H1 (cell line): Measurements from ENCODE around the gene MDFI. TPM values are rescaled to one million over a fixed set of nuclear protein-coding genes. Genes with fewer than 3 reads are reported as not detected.

Experiments used
- CTCF ChIA-PET: fragments of 300-600 bp; sonication (Branson Sonifier 250); formaldehyde crosslinking; loops from one replicate; lab custom pipeline; 2021; ENCODE audit not compliant: partially characterized antibody; lab: Charles Lee
- POLR2A ChIA-PET: fragments of 300-600 bp; sonication (Branson Sonifier 250); formaldehyde crosslinking; loops from one replicate; lab custom pipeline; 2021; ENCODE audit warnings: inconsistent platforms; ENCODE audit not compliant: partially characterized antibody; lab: Charles Lee
- DNase-seq, 2 experiments: peaks; one replicate each; pipeline versions ENCODE4 v3.0.0 to v3.0.0-alpha.2; 2010 to 2022; ENCODE audit warnings: low spot score in 2 of 2, low read depth in 1 of 2, mixed read lengths in 1 of 2
- FAIRE-seq: peaks from 2 replicates; lab custom pipeline; 2011; peaks lifted over from hg19 to GRCh38; lab: Jason Lieb, UNC
- H2AFZ ChIP-seq: 2 replicates; pipeline ENCODE4 v1.8.1; 2012; ENCODE audit warnings: low read length, inconsistent platforms
- H2AK5ac ChIP-seq: 2 replicates; pipeline ENCODE4 v1.6.1; 2013; ENCODE audit warnings: low read depth, low read length
- H2BK120ac ChIP-seq: replicated peaks from 2 replicates; pipeline ENCODE3; 2013; ENCODE audit warnings: low read depth, low read length, inconsistent platforms
- H2BK12ac ChIP-seq: 2 replicates; pipeline ENCODE4 v1.6.1; 2013; ENCODE audit warnings: low read depth, low read length
- H2BK15ac ChIP-seq: 2 replicates; pipeline ENCODE4 v1.6.1; 2013; ENCODE audit warnings: low read length
- H2BK20ac ChIP-seq: 2 replicates; pipeline ENCODE4 v1.6.1; 2013; ENCODE audit warnings: low read length
- H2BK5ac ChIP-seq: 2 replicates; pipeline ENCODE4 v1.6.1; 2013; ENCODE audit warnings: low read depth, low read length
- H3K14ac ChIP-seq: 2 replicates; pipeline ENCODE4 v1.6.1; 2013; ENCODE audit warnings: inconsistent platforms; ENCODE audit not compliant: insufficient read length
- H3K18ac ChIP-seq: 2 replicates; pipeline ENCODE4 v1.6.1; 2013; ENCODE audit warnings: low read length; ENCODE audit errors: extremely low read depth
- H3K23ac ChIP-seq: 2 replicates; pipeline ENCODE4 v1.6.1; 2013; ENCODE audit warnings: inconsistent platforms; ENCODE audit not compliant: insufficient read length
- H3K23me2 ChIP-seq: 2 replicates; pipeline ENCODE4 v1.6.1; 2013; ENCODE audit warnings: low read depth, low read length
- H3K27ac ChIP-seq: 2 replicates; pipeline ENCODE4 v1.6.1; 2011; ENCODE audit warnings: low read depth, low read length, inconsistent platforms
- H3K27me3 ChIP-seq, 4 experiments: replicated peaks in 1 of 4; 1 replicate in 1 of 4; 2 replicates in 3 of 4; pipeline versions ENCODE4 v1.6.1 to v1.8.1; 2011 to 2013; ENCODE audit warnings: low read length in 3 of 4, mild to moderate bottlenecking in 3 of 4, inconsistent platforms in 2 of 4, mixed read lengths in 2 of 4, moderate library complexity in 1 of 4; ENCODE audit not compliant: control insufficient read depth in 3 of 4, insufficient read depth in 3 of 4; ENCODE audit errors: extremely low read depth in 1 of 4
- H3K36me3 ChIP-seq, 4 experiments: 2 replicates each; pipeline versions ENCODE4 v1.6.1 to v1.8.1; 2011 to 2013; ENCODE audit warnings: mild to moderate bottlenecking in 4 of 4, low read length in 3 of 4, moderate library complexity in 2 of 4, control low read depth in 1 of 4, inconsistent platforms in 1 of 4; ENCODE audit not compliant: insufficient read depth in 4 of 4, control insufficient read depth in 2 of 4
- H3K4ac ChIP-seq: replicated peaks from 2 replicates; pipeline ENCODE3; 2013; ENCODE audit warnings: low read length, low read depth, mixed read lengths, inconsistent platforms; ENCODE audit not compliant: insufficient read length
- H3K4me1 ChIP-seq, 4 experiments: replicated peaks in 1 of 4; 1 replicate in 1 of 4; 2 replicates in 3 of 4; pipeline versions ENCODE4 v1.6.1 to v1.8.1; 2011 to 2013; ENCODE audit warnings: low read length in 3 of 4, inconsistent platforms in 2 of 4, mixed read lengths in 1 of 4; ENCODE audit not compliant: insufficient read depth in 4 of 4, control insufficient read depth in 3 of 4
- H3K4me2 ChIP-seq, 2 experiments: 2 replicates each; pipeline versions ENCODE4 v1.6.1 to v1.8.1; 2011 to 2013; ENCODE audit warnings: low read depth in 2 of 2, low read length in 2 of 2, control low read depth in 1 of 2, inconsistent platforms in 1 of 2, mild to moderate bottlenecking in 1 of 2; ENCODE audit not compliant: insufficient read depth in 1 of 2
- H3K4me3 ChIP-seq, 4 experiments: fragments of 200-600, 300-600 bp in 1 of 4; sonication (generic), shearing (Covaris generic), sonication (Bioruptor Twin) in 1 of 4; 2 replicates each; pipeline versions ENCODE4 v1.5.1 to v1.8.1; 2011 to 2016; ENCODE audit warnings: low read length in 4 of 4, low read depth in 3 of 4, control low read depth in 2 of 4, inconsistent platforms in 2 of 4, mild to moderate bottlenecking in 2 of 4, mixed read lengths in 1 of 4, moderate library complexity in 1 of 4; ENCODE audit not compliant: insufficient read depth in 2 of 4; ENCODE audit errors: extremely low read depth in 1 of 4
- H3K56ac ChIP-seq: replicated peaks from 2 replicates; pipeline ENCODE3; 2013; ENCODE audit warnings: low read depth, mild to moderate bottlenecking, mixed read lengths, low read length, inconsistent platforms; ENCODE audit not compliant: insufficient read length
- H3K79me1 ChIP-seq: 2 replicates; pipeline ENCODE4 v1.6.1; 2013; ENCODE audit warnings: low read depth, low read length, control low read depth
- H3K79me2 ChIP-seq, 2 experiments: 2 replicates each; pipeline versions ENCODE4 v1.6.1 to v1.8.1; 2012 to 2013; ENCODE audit warnings: low read length in 2 of 2, mild to moderate bottlenecking in 2 of 2, inconsistent platforms in 1 of 2; ENCODE audit not compliant: insufficient read depth in 2 of 2, control insufficient read depth in 1 of 2
- H3K9ac ChIP-seq, 4 experiments: replicated peaks in 1 of 4; 1 replicate in 1 of 4; 2 replicates in 3 of 4; pipeline versions ENCODE4 v1.6.1 to v1.8.1; 2011 to 2013; ENCODE audit warnings: low read depth in 3 of 4, low read length in 3 of 4, control low read depth in 2 of 4, mild to moderate bottlenecking in 2 of 4, moderate library complexity in 2 of 4, inconsistent platforms in 1 of 4; ENCODE audit errors: extremely low read depth in 1 of 4
- H3K9me3 ChIP-seq, 2 experiments: 2 replicates each; pipeline versions ENCODE4 v1.6.1 to v1.8.1; 2012 to 2013; ENCODE audit warnings: mild to moderate bottlenecking in 2 of 2, moderate library complexity in 2 of 2, control low read depth in 1 of 2, inconsistent platforms in 1 of 2, low read depth in 1 of 2, low read length in 1 of 2, mixed read lengths in 1 of 2; ENCODE audit not compliant: insufficient read depth in 2 of 2
- H4K20me1 ChIP-seq, 2 experiments: replicated peaks in 1 of 2; 2 replicates each; pipeline versions ENCODE3 to v1.8.1; 2011 to 2013; ENCODE audit warnings: inconsistent platforms in 2 of 2, low read length in 2 of 2, mild to moderate bottlenecking in 1 of 2; ENCODE audit not compliant: insufficient read depth in 2 of 2, control insufficient read depth in 1 of 2
- H4K5ac ChIP-seq: 2 replicates; pipeline ENCODE4 v1.6.1; 2013; ENCODE audit warnings: low read length, low read depth, mixed read lengths, inconsistent platforms; ENCODE audit not compliant: insufficient read length
- H4K8ac ChIP-seq: 2 replicates; pipeline ENCODE4 v1.8.0; 2013; ENCODE audit warnings: mild to moderate bottlenecking, moderate library complexity, low read length, inconsistent platforms; ENCODE audit not compliant: insufficient read depth; ENCODE audit errors: extremely low read depth
- H4K91ac ChIP-seq: replicated peaks from 2 replicates; pipeline ENCODE3; 2013; ENCODE audit warnings: low read length, mixed read lengths, inconsistent platforms; ENCODE audit not compliant: insufficient read length
- KDM4A ChIP-seq: IDR thresholded peaks from one replicate; pipeline ENCODE4 v1.7.1; 2012; ENCODE audit warnings: low read depth, mild to moderate bottlenecking, moderate library complexity, low read length, inconsistent platforms; ENCODE audit not compliant: severe bottlenecking
- WGBS, 2 experiments: shearing (Covaris generic) in 1 of 2; methylation state at CpG; one replicate each; pipeline versions ENCODE4 v1.1.6 to v1.1.7; 2013 to 2015; ENCODE audit warnings: low lambda C conversion rate in 2 of 2, mixed read lengths in 2 of 2, inconsistent platforms in 1 of 2, low coverage in 1 of 2, missing lambda C conversion rate in 1 of 2; ENCODE audit not compliant: insufficient replicate concordance in 2 of 2, insufficient coverage in 1 of 2, insufficient read length in 1 of 2; ENCODE audit errors: extremely low coverage in 1 of 2, missing lambda C conversion rate in 1 of 2; 5-methylcytosine and 5-hydroxymethylcytosine counted together
- polyA plus RNA-seq, 7 experiments: library from polyadenylated mRNA; depleted of rRNA in 3 of 7; stranded (reverse) in 5 of 7; unstranded in 2 of 7; fragments of >200 nt in 5 of 7; fragments of 200-250 nt in 2 of 7; gene quantifications; 1 replicate in 5 of 7; 2 replicates in 1 of 7; 4 replicates in 1 of 7; pipeline versions ENCODE4 v1.2.1 to v1.2.3, GENCODE V29; 2011 to 2013; ENCODE audit warnings: missing spikeins in 2 of 7, mixed read lengths in 2 of 7
- total RNA-seq: library from RNA; stranded (reverse); fragmentation: NEBNext Ultra II Directional; extraction: Animal tissue kit (Norgen Biotek cat#: 25700); gene quantifications from 2 replicates; pipeline ENCODE4 v1.2.1, GENCODE V29; 2021

MDFI gene
- total and polyA plus RNA-seq, 2 of the 8 experiments (the other 6 are each of a cell fraction or from before 2014, with no cell fraction given): 41.0 to 65.6 TPM

- H2BK15ac ChIP-seq: peak overlapping the region; percentile 63; the same call in 1 of the 2 replicates
- peaks cover 0 to under 1% (median 0%) of the 10 kb centered on the region in 4 experiments; a peak in 3 of 7 replicates for H3K27me3 ChIP-seq
- peaks cover under 1% of the 10 kb centered on the region; the same call in 1 of the 2 replicates for H3K23me2 ChIP-seq
- ChIA-PET POLR2A (interaction anchor here (0.6 to 1.4 kb wide), 3 partner anchors 27 to 516 kb away, joined by 3 read pairs; no protein-coding TSS in a partner anchor), CTCF (interaction anchor here (0.6 to 14.1 kb wide), 20 partner anchors 8 to 809 kb away, joined by 3 to 299 read pairs (median 4); no protein-coding TSS in a partner anchor)
- H3K4me3 ChIP-seq: no peak overlapping the region
- no peak overlapping the region for H2BK120ac ChIP-seq
- H3K4ac ChIP-seq: no peak overlapping the region
- H2AK5ac ChIP-seq: no peak overlapping the region
- H2BK12ac ChIP-seq: no peak overlapping the region; the same call in 1 of the 2 replicates
- no peak overlapping the region for H3K27ac ChIP-seq
- peaks cover 5 to 20% (median 8%) of the 10 kb centered on the region in 4 experiments; a peak in 6 of 7 replicates for H3K4me1 ChIP-seq
- H3K18ac ChIP-seq: no peak overlapping the region
- H3K36me3 ChIP-seq: no peaks in the 10 kb centered on the region
- 86% methylated on average over 5 of the region's 5 CpGs; no CpG with 5 or more reads in 1 of the 2 experiments for WGBS, 2 experiments
- H2BK20ac ChIP-seq: no peak overlapping the region
- no peak for DNase-seq
- H2BK5ac ChIP-seq: no peak overlapping the region
- H3K9me3 ChIP-seq: no peaks in the 10 kb centered on the region
- no peak for TF ChIP-seq KDM4A
- TF ChIP-seq, all 59 proteins: peak for 0
- no peak overlapping the region for H3K4me2 ChIP-seq
- H4K91ac ChIP-seq: no peak overlapping the region
- no peak overlapping the region for H3K14ac ChIP-seq
- no peaks in the 10 kb centered on the region for H3K79me2 ChIP-seq
- no peaks in the 10 kb centered on the region for H3K79me1 ChIP-seq
- FAIRE-seq: no peak
- H3K23ac ChIP-seq: no peak overlapping the region
- H4K5ac ChIP-seq: no peak overlapping the region
- no peak overlapping the region for H3K56ac ChIP-seq
- H3K9ac ChIP-seq: no peak overlapping the region
- no peak overlapping the region for H2AFZ ChIP-seq
- H4K20me1 ChIP-seq: no peaks in the 10 kb centered on the region
- H4K8ac ChIP-seq: peak overlapping the region; percentile 29; the same call in 1 of the 2 replicates
Observed at GRCh38 chr6:41688256-41688965, 50.1 kb downstream of the MDFI start.
